Measurements from ENCODE around the gene BACE2. TPM values are rescaled to one million over a fixed set of nuclear protein-coding genes. Genes with fewer than 3 reads are reported as not detected.
"Not testable (repeated sequence)": the region's sequence is repeated elsewhere in the genome, so short reads cannot be mapped to it uniquely, and the experiment has no call there.

BACE2 gene
- total RNA-seq, 1 experiment from 2014 or later: not detected

- no peak overlapping the region for H3K4me3 ChIP-seq (ENCODE audit: low read length)
- no peaks in the 10 kb centered on the region for H3K9me2 ChIP-seq (replicated peaks; ENCODE audit: insufficient read depth, low read length)
- H3K9ac ChIP-seq (ENCODE audit: low read length): no peak overlapping the region
- H3K4me1 ChIP-seq (ENCODE audit: low read length): no peaks in the 10 kb centered on the region
- no peak overlapping the region for H3K27ac ChIP-seq (ENCODE audit: low read length)
- DNase-seq: no peak
- no peaks in the 10 kb centered on the region for H3K27me3 ChIP-seq (ENCODE audit: low read length)
- no peaks in the 10 kb centered on the region for H3K36me3 ChIP-seq (ENCODE audit: insufficient read depth, low read length)
- no peaks in the 10 kb centered on the region for H3K79me2 ChIP-seq (ENCODE audit: low read length)
- no peak overlapping the region for H3K4me2 ChIP-seq (ENCODE audit: low read depth, low read length, poor library complexity, severe bottlenecking)
- no peaks in the 10 kb centered on the region for H4K20me1 ChIP-seq (ENCODE audit: insufficient read depth, low read depth, low read length)
- H3K9me3 ChIP-seq (ENCODE audit: low read length): no peaks in the 10 kb centered on the region
- H2AFZ ChIP-seq (ENCODE audit: low read length): no peak overlapping the region
Observed at GRCh38 chr21:41295721-41296254, 127.8 kb downstream of the BACE2 start.

- no peak overlapping the region for H3K9ac ChIP-seq (ENCODE audit: low read length)
- H3K36me3 ChIP-seq (ENCODE audit: insufficient read depth, low read length): no peaks in the 10 kb centered on the region
- no peak overlapping the region for H3K4me3 ChIP-seq (ENCODE audit: low read length)
- no peaks in the 10 kb centered on the region for H3K9me2 ChIP-seq (replicated peaks; ENCODE audit: insufficient read depth, low read length)
- no peaks in the 10 kb centered on the region for H4K20me1 ChIP-seq (ENCODE audit: insufficient read depth, low read depth, low read length)
- H3K4me2 ChIP-seq (ENCODE audit: low read depth, low read length, poor library complexity, severe bottlenecking): no peak overlapping the region
- peak; percentile 58 for DNase-seq
- no peak overlapping the region for H2AFZ ChIP-seq (ENCODE audit: low read length)
- no peaks in the 10 kb centered on the region for H3K27me3 ChIP-seq (ENCODE audit: low read length)
- no peaks in the 10 kb centered on the region for H3K4me1 ChIP-seq (ENCODE audit: low read length)
- H3K27ac ChIP-seq (ENCODE audit: low read length): no peak overlapping the region
- peaks cover 8% of the 10 kb centered on the region for H3K9me3 ChIP-seq (ENCODE audit: low read length)
- no peaks in the 10 kb centered on the region for H3K79me2 ChIP-seq (ENCODE audit: low read length)
Observed at GRCh38 chr21:41302976-41303375, 135.0 kb downstream of the BACE2 start.

GRCh38 chr21:41304068-41304720 lies 136.2 kb downstream of the BACE2 start:
- H3K9ac ChIP-seq (ENCODE audit: low read length): no peak overlapping the region
- H2AFZ ChIP-seq (ENCODE audit: low read length): no peak overlapping the region
- H3K27ac ChIP-seq (ENCODE audit: low read length): no peak overlapping the region
- H4K20me1 ChIP-seq (ENCODE audit: insufficient read depth, low read depth, low read length): no peaks in the 10 kb centered on the region
- H3K27me3 ChIP-seq (ENCODE audit: low read length): no peaks in the 10 kb centered on the region
- H3K4me3 ChIP-seq (ENCODE audit: low read length): no peak overlapping the region
- H3K79me2 ChIP-seq (ENCODE audit: low read length): no peaks in the 10 kb centered on the region
- no peak overlapping the region for H3K4me2 ChIP-seq (ENCODE audit: low read depth, low read length, poor library complexity, severe bottlenecking)
- no peaks in the 10 kb centered on the region for H3K4me1 ChIP-seq (ENCODE audit: low read length)
- peaks cover 8% of the 10 kb centered on the region for H3K9me3 ChIP-seq (ENCODE audit: low read length)
- DNase-seq: no peak
- H3K36me3 ChIP-seq (ENCODE audit: insufficient read depth, low read length): no peaks in the 10 kb centered on the region
- H3K9me2 ChIP-seq (replicated peaks; ENCODE audit: insufficient read depth, low read length): no peaks in the 10 kb centered on the region

DNA sequence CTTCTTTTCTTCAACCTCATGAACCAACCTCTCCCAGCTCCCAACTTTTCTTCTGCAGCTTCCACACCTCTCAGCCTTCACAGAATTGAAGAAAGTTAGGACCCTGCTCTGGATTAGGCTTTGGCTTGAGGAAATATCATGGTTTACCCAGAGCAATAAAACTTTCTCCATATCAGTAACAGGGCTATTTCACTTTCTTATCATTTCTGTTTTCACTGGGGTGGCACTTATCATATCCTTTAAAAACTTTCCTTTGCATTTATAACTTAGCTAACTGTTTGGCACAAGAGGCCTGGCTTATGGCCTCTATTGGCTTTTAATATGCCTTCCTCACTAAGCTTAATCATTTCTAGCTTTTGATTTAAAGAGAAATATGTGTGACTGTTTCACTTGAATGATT lies 139.3 kb downstream of the BACE2 start:
- Histone ChIP-seq H3K79me2 (ENCODE audit: low read length) (no peaks in the 10 kb centered on the region), H3K9ac (ENCODE audit: low read length) (no peak overlapping the region), H3K4me3 (ENCODE audit: low read length) (no peak overlapping the region), H3K36me3 (ENCODE audit: insufficient read depth, low read length) (no peaks in the 10 kb centered on the region), H3K4me2 (ENCODE audit: low read depth, low read length, poor library complexity, severe bottlenecking) (no peak overlapping the region), H4K20me1 (ENCODE audit: insufficient read depth, low read depth, low read length) (no peaks in the 10 kb centered on the region), H3K4me1 (ENCODE audit: low read length) (no peaks in the 10 kb centered on the region), H3K27ac (ENCODE audit: low read length) (no peak overlapping the region), H3K9me3 (ENCODE audit: low read length) (peaks cover 8% of the 10 kb centered on the region), H3K27me3 (ENCODE audit: low read length) (no peaks in the 10 kb centered on the region), H2AFZ (ENCODE audit: low read length) (no peak overlapping the region), H3K9me2 (replicated peaks; ENCODE audit: insufficient read depth, low read length) (no peaks in the 10 kb centered on the region)
- no peak for DNase-seq

GRCh38 chr21:41313285-41314164 lies 145.6 kb downstream of the BACE2 start:
- H3K27me3 ChIP-seq (ENCODE audit: low read length); H3K9me2 ChIP-seq (replicated peaks; ENCODE audit: insufficient read depth, low read length); H3K79me2 ChIP-seq (ENCODE audit: low read length); H3K4me1 ChIP-seq (ENCODE audit: low read length); H2AFZ ChIP-seq (ENCODE audit: low read length); DNase-seq; H4K20me1 ChIP-seq (ENCODE audit: insufficient read depth, low read depth, low read length); H3K9ac ChIP-seq (ENCODE audit: low read length); H3K4me3 ChIP-seq (ENCODE audit: low read length); H3K4me2 ChIP-seq (ENCODE audit: low read depth, low read length, poor library complexity, severe bottlenecking); H3K27ac ChIP-seq (ENCODE audit: low read length); H3K9me3 ChIP-seq (ENCODE audit: low read length); H3K36me3 ChIP-seq (ENCODE audit: insufficient read depth, low read length): not testable (repeated sequence)

DNA sequence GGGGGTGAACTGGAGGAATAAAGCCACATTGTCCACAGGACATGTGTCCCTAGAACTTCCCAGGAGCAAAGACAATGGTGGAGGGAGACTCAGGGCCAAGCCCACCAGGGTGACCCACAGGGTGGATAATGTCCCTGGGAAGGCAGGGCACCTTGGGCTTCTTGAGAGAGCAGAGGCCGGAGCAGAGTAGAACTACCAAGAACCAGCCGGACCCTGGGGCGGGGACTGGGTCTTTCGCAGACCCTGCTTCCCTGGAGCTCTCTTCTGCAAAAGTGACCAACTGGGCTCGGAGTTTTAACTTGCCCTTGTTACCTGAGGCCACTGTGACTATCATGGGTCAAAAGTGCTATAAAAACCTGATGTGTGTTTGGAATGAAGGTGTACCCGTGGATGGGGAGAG lies 147.8 kb downstream of the BACE2 start:
- Histone ChIP-seq H3K4me2 (ENCODE audit: low read depth, low read length, poor library complexity, severe bottlenecking) (no peak overlapping the region), H2AFZ (ENCODE audit: low read length) (no peak overlapping the region), H3K36me3 (ENCODE audit: insufficient read depth, low read length) (no peaks in the 10 kb centered on the region), H3K27me3 (ENCODE audit: low read length) (no peaks in the 10 kb centered on the region), H3K9me2 (replicated peaks; ENCODE audit: insufficient read depth, low read length) (no peaks in the 10 kb centered on the region), H4K20me1 (ENCODE audit: insufficient read depth, low read depth, low read length) (no peaks in the 10 kb centered on the region), H3K27ac (ENCODE audit: low read length) (no peak overlapping the region), H3K4me1 (ENCODE audit: low read length) (no peaks in the 10 kb centered on the region), H3K4me3 (ENCODE audit: low read length) (no peak overlapping the region), H3K79me2 (ENCODE audit: low read length) (no peaks in the 10 kb centered on the region), H3K9me3 (ENCODE audit: low read length) (no peaks in the 10 kb centered on the region), H3K9ac (ENCODE audit: low read length) (no peak overlapping the region)
- DNase-seq: no peak

DNA sequence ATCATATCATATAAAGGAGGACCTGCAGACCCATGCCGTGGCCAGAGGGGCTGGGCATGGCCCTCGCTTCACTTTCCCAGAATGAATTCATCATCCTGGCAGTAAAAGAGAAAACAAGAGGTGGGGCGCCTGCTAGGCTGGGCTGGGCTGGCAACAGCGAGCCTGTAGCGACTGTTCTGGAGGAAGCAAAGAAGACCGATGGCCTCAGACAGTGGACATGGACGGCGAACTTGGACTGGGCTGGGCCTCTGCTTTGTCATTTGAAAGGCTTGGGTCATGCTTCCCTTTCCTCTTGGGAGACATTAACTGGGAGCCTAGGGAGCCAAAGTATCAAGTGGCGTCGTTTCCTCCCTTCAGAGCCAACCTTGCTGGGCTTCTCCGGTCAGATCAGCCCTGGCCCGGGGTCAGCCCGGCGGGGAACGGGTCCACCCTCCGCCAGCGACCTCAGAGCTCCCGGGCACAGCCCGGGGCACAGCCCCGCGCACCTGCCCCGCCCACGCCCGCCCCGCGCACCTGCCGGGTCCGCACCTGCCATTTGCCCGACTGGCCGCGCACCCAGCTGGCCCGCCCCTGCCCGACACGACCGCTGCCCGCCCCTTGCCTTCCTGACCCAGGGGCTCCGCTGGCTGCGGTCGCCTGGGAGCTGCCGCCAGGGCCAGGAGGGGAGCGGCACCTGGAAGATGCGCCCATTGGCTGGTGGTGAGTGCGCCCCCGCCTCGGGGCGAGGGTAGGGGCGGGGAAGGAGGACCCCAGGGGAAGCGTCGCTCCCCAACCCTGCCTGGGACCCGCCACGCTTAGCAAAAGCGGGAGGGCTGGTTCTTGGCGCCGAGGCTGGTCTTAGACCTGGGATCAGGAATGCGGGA lies 148.5 kb downstream of the BACE2 start, which contains the start of gene FAM3B:
Gene FAM3B (plus strand): TSS at position 602 of the 863 bp plus-strand sequence. CDS start 79 bp downstream, at position 681.
- Histone ChIP-seq H3K4me3 (ENCODE audit: low read length) (no peak within 1 kb of the TSS), H3K27me3 (ENCODE audit: low read length) (no peaks in the 10 kb centered on the region), H3K36me3 (ENCODE audit: insufficient read depth, low read length) (no peaks in the 10 kb centered on the region), H3K79me2 (ENCODE audit: low read length) (no peaks in the 10 kb centered on the region), H3K9ac (ENCODE audit: low read length) (no peak within 1 kb of the TSS), H3K4me2 (ENCODE audit: low read depth, low read length, poor library complexity, severe bottlenecking) (no peak within 1 kb of the TSS), H3K9me2 (replicated peaks; ENCODE audit: insufficient read depth, low read length) (no peaks in the 10 kb centered on the region), H2AFZ (ENCODE audit: low read length) (no peak within 1 kb of the TSS), H4K20me1 (ENCODE audit: insufficient read depth, low read depth, low read length) (no peaks in the 10 kb centered on the region), H3K9me3 (ENCODE audit: low read length) (no peaks in the 10 kb centered on the region), H3K4me1 (ENCODE audit: low read length) (no peaks in the 10 kb centered on the region), H3K27ac (ENCODE audit: low read length) (no peak within 1 kb of the TSS)
- no peak for DNase-seq

GRCh38 chr21:41317063-41317392 lies 149.1 kb downstream of the BACE2 start:
- H3K79me2 ChIP-seq (ENCODE audit: low read length): no peaks in the 10 kb centered on the region
- DNase-seq: no peak
- no peaks in the 10 kb centered on the region for H3K36me3 ChIP-seq (ENCODE audit: insufficient read depth, low read length)
- no peaks in the 10 kb centered on the region for H3K4me1 ChIP-seq (ENCODE audit: low read length)
- no peaks in the 10 kb centered on the region for H3K27me3 ChIP-seq (ENCODE audit: low read length)
- H4K20me1 ChIP-seq (ENCODE audit: insufficient read depth, low read depth, low read length): no peaks in the 10 kb centered on the region
- no peak overlapping the region for H3K4me3 ChIP-seq (ENCODE audit: low read length)
- H3K9ac ChIP-seq (ENCODE audit: low read length): no peak overlapping the region
- no peak overlapping the region for H3K27ac ChIP-seq (ENCODE audit: low read length)
- H2AFZ ChIP-seq (ENCODE audit: low read length): no peak overlapping the region
- no peak overlapping the region for H3K4me2 ChIP-seq (ENCODE audit: low read depth, low read length, poor library complexity, severe bottlenecking)
- H3K9me3 ChIP-seq (ENCODE audit: low read length): no peaks in the 10 kb centered on the region
- H3K9me2 ChIP-seq (replicated peaks; ENCODE audit: insufficient read depth, low read length): no peaks in the 10 kb centered on the region

Data from Karpas-422 (cell line).